Stimulated activated CD8-positive, alpha-beta memory T cell treated with anti-CD3 and anti-CD28 coated beads, Interleukin-12 subunit alpha, Interleukin-12 subunit beta, amount 100 ng/mL, for 4 hours (primary cell): ENCODE measurements around the gene NXPH2.

Experiments
- DNase-seq: peaks from one replicate; pipeline ENCODE4 v3.0.0-alpha.2; 2020; ENCODE audit warnings: low read depth

Gene NXPH2

GRCh38 chr2:138633049-138633448, 147.1 kb downstream of the NXPH2 start:
- no peak for DNase-seq

DNA sequence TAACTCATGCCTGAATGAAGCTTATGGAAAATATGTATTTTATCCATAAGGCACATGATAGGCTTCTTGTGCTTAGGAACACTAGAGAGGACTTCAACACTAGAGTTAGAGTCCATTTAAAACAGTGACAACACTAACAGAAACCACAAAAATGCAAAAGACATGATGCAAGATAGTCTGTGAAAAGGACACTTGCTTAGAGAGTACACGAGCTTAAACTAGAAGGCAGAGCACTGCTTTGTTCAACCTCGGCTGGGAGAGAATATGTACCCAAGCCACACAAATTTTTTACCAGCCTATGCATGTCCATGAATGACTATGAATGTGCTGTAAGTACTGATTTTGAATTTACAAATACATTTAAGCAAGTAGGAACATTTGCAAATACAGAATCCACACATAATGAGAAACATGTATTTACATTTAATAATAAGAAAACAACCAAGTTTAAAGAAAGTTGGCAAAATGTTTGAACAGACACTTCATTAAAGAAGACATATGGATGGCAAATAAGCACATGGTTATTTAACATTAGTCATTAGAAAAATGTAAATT, 148.0 kb downstream of the NXPH2 start:
- DNase-seq, result no peak

GRCh38 chr2:138630164-138630563, 150.0 kb downstream of the NXPH2 start:
- DNase-seq, result no peak

GRCh38 chr2:138626148-138626547, 154.0 kb downstream of the NXPH2 start:
- no peak for DNase-seq

GRCh38 chr2:138622613-138623012, 157.6 kb downstream of the NXPH2 start:
- DNase-seq, result no peak

GRCh38 chr2:138621139-138621538, 159.1 kb downstream of the NXPH2 start:
- no peak for DNase-seq

- no peak for DNase-seq
Measured at GRCh38 chr2:138620431-138620830, 159.8 kb downstream of the NXPH2 start.
